AG04450 (cell line): ENCODE results near the gene FAM209B. TPM values are rescaled to one million over a fixed set of nuclear protein-coding genes. Genes with fewer than 3 reads are reported as not detected.
"Not testable (repeated sequence)": the region's sequence is repeated elsewhere in the genome, so short reads cannot be mapped to it uniquely, and the experiment has no call there.

Experiments used
- CTCF ChIA-PET: fragments of 300-600, 350-600 bp; formaldehyde crosslinking; extraction: SDS; loops from one replicate; lab custom pipeline; 2022; ENCODE audit warnings: antibody characterized with exemption, inconsistent platforms; lab: Charles Lee
- POLR2A ChIA-PET: fragments of 350-600 bp; formaldehyde crosslinking; extraction: SDS; loops from one replicate; lab custom pipeline; 2021; ENCODE audit warnings: antibody characterized with exemption, inconsistent platforms; lab: Yijun Ruan, JAX
- DNase-seq: peaks from one replicate; pipeline ENCODE4 v3.0.0-alpha.2; 2011; ENCODE audit warnings: low read depth, low spot score
- H3K27ac ChIP-seq: one replicate; pipeline ENCODE4 v1.5.1; 2012; ENCODE audit warnings: low read depth, low read length, control low read depth
- H3K27me3 ChIP-seq: one replicate; pipeline ENCODE4 v1.6.0; 2012; ENCODE audit warnings: low read length; ENCODE audit not compliant: control insufficient read depth, insufficient read depth
- H3K4me3 ChIP-seq: 2 replicates; pipeline ENCODE4 v1.5.1; 2011; ENCODE audit warnings: mild to moderate bottlenecking, low read depth, low read length, control low read depth
- H3K9me3 ChIP-seq: 2 replicates; pipeline ENCODE4 v1.5.1; 2012; ENCODE audit warnings: low read length; ENCODE audit not compliant: control insufficient read depth, insufficient read depth
- polyA plus RNA-seq: library from polyadenylated mRNA; depleted of rRNA; stranded (reverse); fragments of >200 nt; gene quantifications from 2 replicates; pipeline ENCODE4 v1.2.3, GENCODE V29; 2011
- TF ChIP-seq, protein P1 (sequence below): IDR thresholded peaks from 2 replicates; pipeline ENCODE4 v1.5.1; 2011; ENCODE audit warnings: low read depth, low read length, control low read depth, inconsistent platforms

FAM209B gene
- polyA plus RNA-seq, 1 experiment, result 0.35 TPM

DNA sequence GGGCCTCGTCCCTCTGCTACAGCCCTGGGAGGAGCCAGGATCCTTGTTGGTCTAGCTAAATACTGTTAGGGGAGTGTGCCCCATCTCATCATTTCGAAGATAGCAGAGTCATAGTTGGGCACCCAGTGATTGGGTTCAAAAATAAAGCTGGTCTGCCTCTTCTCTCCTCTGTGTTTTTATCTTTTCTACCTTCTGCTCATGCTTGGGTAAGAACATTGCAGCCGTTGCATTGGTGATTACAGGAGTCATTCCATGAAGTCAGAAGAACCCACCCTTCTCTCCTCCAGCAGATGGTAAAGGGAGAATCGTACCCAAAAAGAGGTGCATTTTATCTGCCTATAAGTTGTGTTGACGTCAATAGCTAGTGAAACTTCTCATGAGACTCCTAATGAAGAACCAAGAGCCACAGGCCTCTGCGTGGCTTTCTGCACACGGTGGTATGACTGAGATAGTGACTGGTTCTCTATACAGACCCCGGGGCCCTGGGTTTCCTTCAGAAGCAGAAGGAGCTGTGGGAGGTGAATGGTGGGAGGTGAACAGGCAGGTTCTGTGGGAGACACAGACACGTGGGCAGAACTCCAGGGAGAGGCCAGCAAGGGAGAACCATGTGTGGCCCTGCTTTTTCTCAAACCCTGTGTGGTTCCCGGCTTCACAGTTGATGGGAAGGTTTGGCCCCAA lies 14.2 kb upstream of the FAM209B start:
- ChIA-PET CTCF (no interaction called here), POLR2A (no interaction called here)

DNA sequence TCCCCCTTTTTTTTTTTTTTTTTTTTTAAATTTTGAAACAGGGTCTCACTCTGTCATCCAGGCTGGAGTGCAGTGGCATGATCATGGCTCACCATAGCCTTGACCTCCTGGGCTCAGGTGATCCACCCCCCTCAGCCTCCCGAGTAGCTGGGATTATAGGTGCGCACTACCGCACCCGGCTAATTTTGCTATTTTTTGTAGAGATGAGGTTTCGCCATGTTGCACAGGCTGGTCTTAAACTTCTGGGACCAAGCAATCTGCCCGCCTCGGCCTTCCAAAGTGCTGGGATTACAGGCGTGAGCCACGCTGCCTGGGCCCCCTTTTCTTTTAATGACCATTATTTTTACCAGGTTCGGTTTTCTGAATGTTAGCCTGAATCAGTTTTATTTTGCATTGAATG lies 13.5 kb upstream of the FAM209B start:
- no peak overlapping the region for H3K27ac ChIP-seq
- no peak for DNase-seq
- no peak overlapping the region for H3K4me3 ChIP-seq
- POLR2A ChIA-PET, result no interaction called here
- TF ChIP-seq, protein P1, sequence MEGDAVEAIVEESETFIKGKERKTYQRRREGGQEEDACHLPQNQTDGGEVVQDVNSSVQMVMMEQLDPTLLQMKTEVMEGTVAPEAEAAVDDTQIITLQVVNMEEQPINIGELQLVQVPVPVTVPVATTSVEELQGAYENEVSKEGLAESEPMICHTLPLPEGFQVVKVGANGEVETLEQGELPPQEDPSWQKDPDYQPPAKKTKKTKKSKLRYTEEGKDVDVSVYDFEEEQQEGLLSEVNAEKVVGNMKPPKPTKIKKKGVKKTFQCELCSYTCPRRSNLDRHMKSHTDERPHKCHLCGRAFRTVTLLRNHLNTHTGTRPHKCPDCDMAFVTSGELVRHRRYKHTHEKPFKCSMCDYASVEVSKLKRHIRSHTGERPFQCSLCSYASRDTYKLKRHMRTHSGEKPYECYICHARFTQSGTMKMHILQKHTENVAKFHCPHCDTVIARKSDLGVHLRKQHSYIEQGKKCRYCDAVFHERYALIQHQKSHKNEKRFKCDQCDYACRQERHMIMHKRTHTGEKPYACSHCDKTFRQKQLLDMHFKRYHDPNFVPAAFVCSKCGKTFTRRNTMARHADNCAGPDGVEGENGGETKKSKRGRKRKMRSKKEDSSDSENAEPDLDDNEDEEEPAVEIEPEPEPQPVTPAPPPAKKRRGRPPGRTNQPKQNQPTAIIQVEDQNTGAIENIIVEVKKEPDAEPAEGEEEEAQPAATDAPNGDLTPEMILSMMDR, result no peak
- peaks cover 16% of the 10 kb centered on the region for H3K9me3 ChIP-seq
- CTCF ChIA-PET, result no interaction called here
- no peaks in the 10 kb centered on the region for H3K27me3 ChIP-seq

More for the DNA sequence above, 14.2 kb upstream of the FAM209B start:
- TF ChIP-seq, protein P1, result no peak
- H3K4me3 ChIP-seq, result no peak overlapping the region
- no peak overlapping the region for H3K27ac ChIP-seq
- H3K27me3 ChIP-seq, result no peaks in the 10 kb centered on the region
- peaks cover 16% of the 10 kb centered on the region for H3K9me3 ChIP-seq
- no peak for DNase-seq

DNA sequence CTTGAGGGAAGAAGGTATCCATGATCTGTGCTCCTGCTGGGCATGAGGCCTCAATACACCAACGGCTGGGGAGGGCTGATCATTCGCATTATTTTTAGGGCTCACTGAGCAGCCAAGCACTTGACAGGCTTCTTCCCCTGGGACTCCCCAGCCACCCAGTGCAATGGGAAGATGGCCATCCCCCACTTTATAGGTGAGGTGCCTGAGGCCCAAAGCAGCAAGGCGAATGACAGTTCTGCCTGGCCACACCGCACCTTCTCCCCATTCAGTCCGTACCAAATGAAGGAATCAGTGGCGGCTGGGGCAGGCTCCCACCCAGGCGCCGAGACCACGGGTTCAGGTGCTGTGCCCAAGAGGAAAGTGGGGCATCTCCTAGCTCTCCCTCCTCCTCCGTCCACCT lies 12.9 kb upstream of the FAM209B start:
- Histone ChIP-seq H3K27ac (no peak overlapping the region), H3K27me3 (no peaks in the 10 kb centered on the region), H3K4me3 (no peak overlapping the region), H3K9me3 (peaks cover 16% of the 10 kb centered on the region)
- CTCF ChIA-PET, result no interaction called here
- POLR2A ChIA-PET, result no interaction called here
- TF ChIP-seq, protein P1, result no peak
- DNase-seq, result no peak

DNA sequence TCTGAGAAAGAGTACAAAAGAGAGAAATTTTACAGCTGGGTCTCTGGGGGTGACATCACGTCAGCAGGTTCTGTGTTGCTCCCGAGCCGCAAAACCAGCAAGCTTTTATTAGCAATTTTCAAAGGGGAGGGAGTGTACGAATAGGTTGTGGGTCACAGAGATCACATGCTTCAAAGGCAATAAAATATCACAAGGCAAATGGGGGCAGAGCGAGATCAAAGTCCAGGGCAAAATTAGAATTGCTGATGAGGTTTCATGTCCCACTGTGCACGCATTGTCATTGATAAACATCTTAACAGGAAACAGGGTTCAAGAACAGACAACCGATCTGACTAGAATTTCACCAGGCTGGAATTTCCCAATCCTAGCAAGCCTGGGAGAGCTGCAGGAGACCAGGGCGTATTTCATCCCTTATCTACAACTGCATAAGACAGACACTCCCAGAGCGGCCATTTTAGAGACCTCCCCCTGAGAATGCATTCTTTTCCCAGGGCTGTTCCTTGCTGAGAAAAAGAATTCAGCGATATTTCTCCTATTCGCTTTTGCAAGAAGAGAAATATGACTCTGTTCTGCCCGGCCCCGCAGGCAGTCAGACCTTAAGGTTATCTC lies 12.2 kb upstream of the FAM209B start:
- H3K27me3 ChIP-seq, CTCF ChIA-PET, DNase-seq, H3K27ac ChIP-seq, H3K4me3 ChIP-seq, POLR2A ChIA-PET: not testable (repeated sequence)
- peaks cover 16% of the 10 kb centered on the region for H3K9me3 ChIP-seq

DNA sequence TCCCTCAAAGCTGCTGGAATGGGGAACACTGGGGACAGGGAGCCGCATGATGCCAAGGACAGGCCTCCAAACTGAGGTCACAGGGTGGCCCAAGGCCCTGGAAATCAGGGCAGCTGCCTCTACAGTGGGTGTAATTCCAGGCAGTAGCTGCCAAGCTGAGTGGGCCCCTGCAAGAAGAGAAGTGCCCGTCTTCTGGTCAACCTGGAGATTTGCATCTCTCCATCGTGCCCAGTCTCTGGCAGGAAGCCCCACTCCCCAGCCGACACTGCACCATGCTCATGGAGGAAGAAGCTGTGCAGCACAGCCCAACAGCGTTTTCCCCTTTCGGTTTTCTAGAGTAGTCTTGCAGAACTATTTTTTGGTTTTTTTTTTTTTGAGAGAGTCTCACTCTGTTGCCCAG lies 10.7 kb upstream of the FAM209B start:
- DNase-seq, result no peak
- POLR2A ChIA-PET, result no interaction called here
- H3K27ac ChIP-seq, result no peak overlapping the region
- H3K4me3 ChIP-seq, result no peak overlapping the region
- H3K27me3 ChIP-seq, result no peaks in the 10 kb centered on the region
- peaks cover 16% of the 10 kb centered on the region for H3K9me3 ChIP-seq
- CTCF ChIA-PET, result no interaction called here
- TF ChIP-seq, protein P1, result no peak

DNA sequence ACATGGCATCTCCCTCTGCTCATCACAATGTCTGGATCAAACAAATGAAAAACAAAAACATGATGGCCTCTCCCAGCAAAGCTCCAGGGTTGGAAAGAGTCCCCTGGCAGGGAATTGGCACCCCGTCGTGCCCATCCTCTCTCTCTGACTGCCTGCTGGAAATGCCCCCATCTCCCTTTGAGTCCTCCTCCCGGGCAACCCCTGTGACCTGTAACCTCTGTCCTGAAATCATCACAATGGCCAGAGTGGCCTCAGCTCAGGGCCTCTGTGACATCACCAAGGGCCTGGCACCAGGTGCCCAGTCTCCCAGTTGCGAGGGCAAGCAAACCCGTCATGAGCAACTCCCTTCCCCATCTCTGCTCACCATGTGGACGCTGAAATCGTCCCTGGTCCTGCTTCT lies 8.6 kb upstream of the FAM209B start, which contains the start of gene FAM209A:
Gene FAM209A (plus strand): TSS at position 301 of the 400 bp plus-strand sequence. CDS start 65 bp downstream, at position 366.
- H3K27ac ChIP-seq, H3K27me3 ChIP-seq, DNase-seq, POLR2A ChIA-PET, H3K4me3 ChIP-seq, CTCF ChIA-PET: not testable (repeated sequence)
- peaks cover 15% of the 10 kb centered on the region for H3K9me3 ChIP-seq
